ENCODE results near the gene PREX1.

The PREX1 gene

DNA sequence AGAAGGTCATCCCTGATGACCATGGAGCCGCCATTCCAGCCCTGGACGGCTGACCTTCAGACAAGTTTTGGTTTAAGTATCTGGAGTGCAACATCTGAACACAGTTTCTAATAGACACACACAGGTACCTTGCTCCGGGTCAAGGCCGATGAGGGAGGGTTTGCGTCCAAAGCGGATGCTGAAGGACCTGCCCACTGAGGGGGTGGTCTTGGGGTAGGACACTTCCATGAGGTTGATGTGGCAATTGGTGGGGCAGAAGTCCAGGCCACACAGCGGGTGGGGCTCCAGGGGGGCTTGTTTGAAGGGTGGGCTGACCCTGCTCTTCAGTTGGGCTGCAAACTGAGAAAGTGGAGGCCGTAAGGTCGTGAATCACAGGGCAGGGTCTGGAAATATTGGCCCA lies 177.9 kb downstream of the PREX1 start:
- Mint-ChIP-seq H3K27me3 (no peaks in the 10 kb centered on the region), H3K4me3 (no peak overlapping the region), H3K4me1 (no peaks in the 10 kb centered on the region), H3K9me3 (no peaks in the 10 kb centered on the region), H3K27ac (ENCODE audit: low read depth) (peak overlapping the region; percentile 35), H3K36me3 (ENCODE audit: insufficient read depth) (peaks cover 80% of the 10 kb centered on the region)
- ATAC-seq (replicated peaks; ENCODE audit: extremely low read depth, poor library complexity, severe bottlenecking): no peak
- no peak for DNase-seq (ENCODE audit: low spot score in 2 of 2)

DNA sequence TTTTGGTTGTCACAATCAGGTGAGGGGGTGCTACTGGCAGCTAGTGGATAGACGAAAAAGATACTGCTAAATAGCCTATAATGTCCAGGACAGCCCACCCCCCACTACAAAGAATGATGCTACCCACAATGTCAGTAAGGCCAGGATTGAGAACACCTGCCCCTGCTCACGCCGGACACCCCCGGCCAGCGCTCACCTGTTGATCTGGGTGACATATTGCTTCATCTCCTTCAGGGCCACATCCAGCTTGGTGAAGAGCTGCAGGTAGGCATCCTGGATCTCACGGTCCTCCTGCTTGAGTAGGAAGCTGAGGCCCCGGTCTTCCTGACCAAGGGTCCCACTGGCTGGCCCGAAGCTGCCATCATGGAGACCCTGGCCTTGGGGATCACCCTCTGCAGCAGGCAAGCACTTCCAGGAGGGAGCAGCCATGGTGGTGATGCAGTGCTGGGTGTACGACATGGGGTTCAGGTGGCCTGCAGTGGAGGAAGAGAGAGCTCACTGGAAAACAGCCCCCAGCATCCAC lies 178.6 kb downstream of the PREX1 start:
- H3K4me1 Mint-ChIP-seq: no peaks in the 10 kb centered on the region
- ATAC-seq (replicated peaks; ENCODE audit: extremely low read depth, poor library complexity, severe bottlenecking): no peak
- no peak for DNase-seq (ENCODE audit: low spot score in 2 of 2)
- H3K9me3 Mint-ChIP-seq: no peaks in the 10 kb centered on the region
- no peaks in the 10 kb centered on the region for H3K27me3 Mint-ChIP-seq
- no peak overlapping the region for H3K4me3 Mint-ChIP-seq
- H3K27ac Mint-ChIP-seq (ENCODE audit: low read depth): peak overlapping the region; percentile 49
- H3K36me3 Mint-ChIP-seq (ENCODE audit: insufficient read depth): peaks cover 81% of the 10 kb centered on the region

DNA sequence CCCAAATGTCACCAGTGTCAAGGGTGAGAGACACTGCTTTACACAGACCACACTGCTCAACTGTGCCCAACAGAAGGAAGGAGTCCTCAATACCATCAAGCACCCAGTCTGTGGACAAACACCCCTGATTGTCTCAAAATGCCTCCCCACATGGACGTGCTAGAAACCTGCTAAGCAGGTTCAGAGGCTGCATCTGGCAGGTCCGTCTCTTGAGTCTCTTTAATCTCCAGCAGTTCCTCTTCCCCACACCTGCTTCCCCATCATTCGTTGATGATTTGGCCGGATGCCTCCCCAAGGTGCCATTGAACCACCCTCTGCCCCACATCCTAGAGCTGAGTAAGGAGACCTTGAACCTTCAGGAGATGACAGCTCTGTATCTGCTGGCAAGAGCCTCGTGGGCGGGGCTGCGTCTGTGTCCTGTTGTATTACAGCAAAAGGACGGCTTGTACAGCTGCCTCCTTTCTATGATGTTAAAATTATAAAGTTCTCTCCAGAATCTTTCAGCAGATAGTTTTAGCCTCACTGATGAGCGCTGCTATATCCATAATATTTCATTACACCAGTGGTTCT lies 179.2 kb downstream of the PREX1 start:
- Mint-ChIP-seq H3K4me3 (no peak overlapping the region), H3K4me1 (no peaks in the 10 kb centered on the region), H3K27me3 (no peaks in the 10 kb centered on the region), H3K36me3 (ENCODE audit: insufficient read depth) (peaks cover 85% of the 10 kb centered on the region), H3K27ac (ENCODE audit: low read depth) (peak overlapping the region; percentile 49), H3K9me3 (no peaks in the 10 kb centered on the region)
- ATAC-seq (replicated peaks; ENCODE audit: extremely low read depth, poor library complexity, severe bottlenecking): no peak
- no peak for DNase-seq (ENCODE audit: low spot score in 2 of 2)

DNA sequence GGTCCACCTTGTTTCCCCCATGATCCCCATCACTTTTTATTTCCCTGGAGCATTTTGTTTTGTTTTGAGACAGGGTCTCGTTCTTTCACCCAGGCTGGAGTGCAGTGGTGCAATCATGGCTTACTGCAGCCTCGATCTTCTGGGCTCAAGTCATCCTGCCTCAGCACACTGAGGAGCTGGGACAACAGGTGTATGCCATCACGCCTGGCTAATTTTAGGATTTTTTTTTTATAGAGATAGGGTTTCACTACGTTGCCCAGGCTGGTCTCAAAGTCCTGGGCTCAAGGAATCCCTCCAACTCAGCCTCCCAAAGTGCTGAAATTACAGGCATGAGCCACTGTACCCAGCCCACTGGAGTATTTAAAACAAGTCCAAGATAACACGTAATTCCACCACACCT lies 179.9 kb downstream of the PREX1 start:
- ATAC-seq (replicated peaks; ENCODE audit: extremely low read depth, poor library complexity, severe bottlenecking) (no peak), DNase-seq (ENCODE audit: low spot score in 2 of 2) (no peak)
- Mint-ChIP-seq H3K36me3 (ENCODE audit: insufficient read depth) (peaks cover 85% of the 10 kb centered on the region), H3K9me3 (no peaks in the 10 kb centered on the region), H3K27me3 (no peaks in the 10 kb centered on the region), H3K4me1 (no peaks in the 10 kb centered on the region), H3K27ac (ENCODE audit: low read depth) (peak overlapping the region; percentile 49), H3K4me3 (no peak overlapping the region)

DNA sequence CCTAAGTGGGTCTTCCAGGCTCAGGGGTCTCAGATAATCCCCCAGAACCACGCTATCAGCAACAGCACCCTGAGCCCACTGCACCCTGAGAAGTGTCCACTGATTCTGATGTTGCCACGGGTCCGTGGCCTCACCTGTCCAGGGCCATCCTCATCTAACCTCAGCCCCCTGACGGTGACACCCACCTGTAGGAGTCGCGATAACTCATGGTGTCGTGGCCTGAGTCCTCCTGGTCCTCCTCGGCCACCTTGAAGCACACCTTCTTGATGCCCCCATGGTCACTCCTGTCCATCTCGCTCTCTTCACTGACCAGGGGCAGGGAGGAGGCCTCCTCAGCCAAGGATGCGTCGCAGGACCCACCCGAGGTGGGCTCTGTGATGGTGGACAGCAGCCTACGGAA lies 182.1 kb downstream of the PREX1 start:
- H3K4me1 Mint-ChIP-seq: no peaks in the 10 kb centered on the region
- no peak overlapping the region for H3K4me3 Mint-ChIP-seq
- H3K36me3 Mint-ChIP-seq (ENCODE audit: insufficient read depth): peaks cover 84% of the 10 kb centered on the region
- no peaks in the 10 kb centered on the region for H3K27me3 Mint-ChIP-seq
- DNase-seq (ENCODE audit: low spot score in 2 of 2): no peak
- peak overlapping the region; percentile 11 for H3K27ac Mint-ChIP-seq (ENCODE audit: low read depth)
- H3K9me3 Mint-ChIP-seq: no peaks in the 10 kb centered on the region
- no peak for ATAC-seq (replicated peaks; ENCODE audit: extremely low read depth, poor library complexity, severe bottlenecking)

DNA sequence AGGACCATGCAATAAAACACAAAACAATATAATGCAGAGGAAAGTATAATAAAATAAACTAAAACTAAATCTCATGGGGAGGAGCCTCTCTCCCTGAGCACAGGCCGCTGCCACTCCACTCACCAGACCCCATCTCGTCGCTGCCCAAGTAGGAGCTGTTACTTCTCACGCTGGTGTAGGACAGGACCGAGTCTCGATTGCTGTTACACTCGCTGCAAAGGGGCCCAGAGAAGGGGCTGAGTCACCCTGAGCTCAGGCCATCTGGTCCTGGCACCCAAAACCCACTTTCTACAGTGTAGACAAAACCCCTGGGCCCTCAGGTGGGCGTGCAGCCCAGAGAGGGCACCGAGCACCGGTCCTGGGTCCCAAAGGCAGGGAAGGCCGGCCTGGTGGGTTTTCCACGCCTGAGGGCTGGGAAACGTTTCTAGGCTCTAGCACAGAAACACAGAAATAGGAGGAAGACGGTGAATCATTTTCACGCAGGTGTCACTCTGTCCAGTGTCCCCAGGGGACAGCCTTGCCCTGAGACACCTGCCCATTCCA lies 183.4 kb downstream of the PREX1 start:
- H3K4me1 Mint-ChIP-seq: peaks cover 5% of the 10 kb centered on the region
- H3K36me3 Mint-ChIP-seq (ENCODE audit: insufficient read depth): peaks cover 82% of the 10 kb centered on the region
- no peaks in the 10 kb centered on the region for H3K9me3 Mint-ChIP-seq
- H3K27me3 Mint-ChIP-seq: no peaks in the 10 kb centered on the region
- ATAC-seq (replicated peaks; ENCODE audit: extremely low read depth, poor library complexity, severe bottlenecking) (no peak), DNase-seq (ENCODE audit: low spot score in 2 of 2) (no peak)
- H3K4me3 Mint-ChIP-seq: no peak overlapping the region
- peak overlapping the region; percentile 53 for H3K27ac Mint-ChIP-seq (ENCODE audit: low read depth)

DNA sequence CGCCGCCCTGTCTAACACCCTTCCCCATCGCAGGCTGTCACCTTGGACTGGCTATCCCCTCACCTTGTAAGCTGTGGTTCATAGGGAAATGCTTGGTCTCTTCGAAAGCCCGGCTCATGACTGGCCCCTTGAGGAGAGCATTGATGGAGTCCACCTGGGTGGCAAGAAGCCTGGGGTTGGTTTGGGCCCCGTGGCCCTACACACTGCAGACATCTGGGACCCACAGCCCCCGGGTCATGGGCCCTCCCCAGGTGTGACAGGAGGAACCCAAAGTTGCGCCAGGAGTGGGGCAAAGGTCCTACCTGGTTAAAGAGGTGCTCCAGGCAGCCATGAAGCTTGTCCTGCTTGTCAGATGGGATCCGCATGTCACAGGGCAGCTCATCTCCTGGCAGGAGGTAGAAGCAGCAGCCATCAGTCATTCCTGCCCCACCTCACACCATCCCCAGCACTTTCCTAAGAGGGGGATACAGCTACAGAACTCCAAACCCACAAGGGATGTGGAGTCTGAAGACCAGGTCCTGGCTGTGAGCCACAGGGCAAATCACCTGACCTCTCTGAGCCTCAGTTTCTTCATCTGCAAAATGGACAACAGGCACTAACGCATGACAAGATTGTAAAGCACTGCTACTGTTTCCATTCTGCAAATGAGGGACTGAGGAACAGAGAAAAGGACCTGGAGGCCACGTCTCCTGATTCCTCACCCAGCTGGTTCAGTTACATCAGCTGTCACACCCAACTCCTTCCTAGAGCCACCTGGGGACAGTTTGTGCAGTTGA lies 185.5 kb downstream of the PREX1 start:
- no peaks in the 10 kb centered on the region for H3K9me3 Mint-ChIP-seq
- H3K4me1 Mint-ChIP-seq: peaks cover 17% of the 10 kb centered on the region
- no peak for ATAC-seq (replicated peaks; ENCODE audit: extremely low read depth, poor library complexity, severe bottlenecking)
- H3K36me3 Mint-ChIP-seq (ENCODE audit: insufficient read depth): peaks cover 80% of the 10 kb centered on the region
- H3K4me3 Mint-ChIP-seq: no peak overlapping the region
- H3K27ac Mint-ChIP-seq (ENCODE audit: low read depth): peak overlapping the region; percentile 71
- no peak for DNase-seq (ENCODE audit: low spot score in 2 of 2)
- H3K27me3 Mint-ChIP-seq: no peaks in the 10 kb centered on the region

DNA sequence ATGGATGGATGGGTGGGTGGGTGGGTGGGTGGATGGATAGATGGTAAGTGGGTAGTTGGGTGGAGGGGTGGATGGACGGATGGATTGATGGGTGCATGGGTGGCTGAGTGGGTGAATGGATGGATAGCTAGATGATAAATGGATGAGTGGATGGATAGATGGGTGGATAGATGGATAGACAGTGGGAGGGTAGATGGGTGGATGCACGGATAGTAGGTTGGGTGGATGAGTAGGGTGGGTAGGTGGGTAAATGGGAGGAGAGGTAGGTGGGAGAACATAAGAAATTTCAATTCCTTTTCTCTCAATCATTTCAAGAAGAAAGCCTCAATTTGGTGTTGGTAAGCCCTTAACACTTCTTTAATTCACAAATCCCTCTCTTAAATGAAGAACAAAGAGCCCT lies 186.9 kb downstream of the PREX1 start:
- Mint-ChIP-seq H3K36me3 (ENCODE audit: insufficient read depth) (peaks cover 83% of the 10 kb centered on the region), H3K4me3 (no peak overlapping the region), H3K4me1 (peaks cover 17% of the 10 kb centered on the region), H3K27me3 (no peaks in the 10 kb centered on the region), H3K27ac (ENCODE audit: low read depth) (no peak overlapping the region), H3K9me3 (no peaks in the 10 kb centered on the region)
- ATAC-seq (replicated peaks; ENCODE audit: extremely low read depth, poor library complexity, severe bottlenecking) (no peak), DNase-seq (ENCODE audit: low spot score in 2 of 2) (no peak)

DNA sequence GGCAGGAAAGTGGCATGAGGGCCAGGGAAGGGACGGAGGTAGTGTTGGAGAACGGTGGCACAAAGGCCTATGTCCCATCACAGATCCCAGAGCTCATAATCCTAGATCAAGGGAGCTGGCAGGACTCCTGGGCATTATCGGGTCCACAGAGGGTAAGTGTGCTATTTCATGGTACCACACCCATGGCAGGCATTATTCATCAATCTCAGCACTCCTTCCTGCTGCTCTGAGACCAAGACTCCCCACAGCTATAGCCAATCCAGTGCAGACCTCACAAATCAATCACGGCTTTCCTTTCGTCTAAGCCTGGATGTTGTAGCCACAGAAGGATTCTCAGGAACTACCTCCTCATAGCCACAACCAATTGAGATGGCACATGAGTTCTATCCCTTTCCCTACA lies 187.9 kb downstream of the PREX1 start:
- Mint-ChIP-seq H3K36me3 (ENCODE audit: insufficient read depth) (peaks cover 79% of the 10 kb centered on the region), H3K4me3 (no peak overlapping the region), H3K27me3 (no peaks in the 10 kb centered on the region), H3K9me3 (no peaks in the 10 kb centered on the region), H3K4me1 (peaks cover 23% of the 10 kb centered on the region), H3K27ac (ENCODE audit: low read depth) (peak overlapping the region; percentile 38)
- DNase-seq (ENCODE audit: low spot score in 2 of 2) (no peak), ATAC-seq (replicated peaks; ENCODE audit: extremely low read depth, poor library complexity, severe bottlenecking) (no peak)

DNA sequence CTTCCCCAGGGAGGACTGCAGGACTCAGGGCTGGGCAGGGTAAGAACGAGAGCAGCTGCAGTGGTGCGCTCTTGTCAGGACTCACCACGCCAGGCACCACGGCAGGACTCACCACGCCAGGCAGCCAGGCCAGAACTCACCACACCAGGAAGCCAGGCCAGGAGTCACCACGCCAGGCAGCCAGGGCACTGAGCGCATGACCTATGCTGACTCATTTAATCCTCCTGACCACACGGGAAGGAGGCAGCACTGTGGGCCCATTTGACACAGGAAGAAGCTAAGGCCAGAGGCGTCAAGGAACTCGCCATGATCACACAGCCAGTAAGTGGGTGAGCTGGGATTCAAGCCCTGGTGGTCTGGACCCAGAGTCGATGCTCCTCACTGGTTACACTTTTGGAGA lies 189.3 kb downstream of the PREX1 start:
- Mint-ChIP-seq H3K9me3 (no peaks in the 10 kb centered on the region), H3K4me1 (peaks cover 23% of the 10 kb centered on the region), H3K27ac (ENCODE audit: low read depth) (peak overlapping the region; percentile 1), H3K36me3 (ENCODE audit: insufficient read depth) (peaks cover 76% of the 10 kb centered on the region), H3K4me3 (no peak overlapping the region), H3K27me3 (no peaks in the 10 kb centered on the region)
- no peak for DNase-seq (ENCODE audit: low spot score in 2 of 2)
- ATAC-seq (replicated peaks; ENCODE audit: extremely low read depth, poor library complexity, severe bottlenecking): no peak

DNA sequence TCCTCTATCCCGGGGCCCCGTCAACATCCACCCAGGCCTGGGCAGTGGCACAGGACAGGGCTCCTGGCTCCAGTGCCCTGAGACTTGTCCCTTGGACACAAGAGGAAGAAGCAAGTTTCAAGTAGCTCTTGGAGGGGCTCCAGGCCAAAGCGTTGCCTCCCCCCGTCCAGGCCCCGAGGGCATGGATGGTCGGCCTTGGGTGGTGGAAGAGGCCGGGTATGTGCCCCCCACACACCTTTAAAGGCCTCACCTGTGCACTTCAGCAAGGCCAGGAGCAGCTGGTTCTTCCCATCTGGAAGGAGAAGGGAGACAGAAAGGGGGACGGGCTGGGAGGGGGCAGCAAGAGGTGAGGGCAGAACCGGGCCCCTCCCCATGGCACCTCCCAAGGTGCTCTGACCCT lies 190.3 kb downstream of the PREX1 start:
- Mint-ChIP-seq H3K4me3 (no peak overlapping the region), H3K9me3 (no peaks in the 10 kb centered on the region), H3K27ac (ENCODE audit: low read depth) (no peak overlapping the region), H3K36me3 (ENCODE audit: insufficient read depth) (peaks cover 76% of the 10 kb centered on the region), H3K27me3 (no peaks in the 10 kb centered on the region), H3K4me1 (peaks cover 23% of the 10 kb centered on the region)
- no peak for DNase-seq (ENCODE audit: low spot score in 2 of 2)
- ATAC-seq (replicated peaks; ENCODE audit: extremely low read depth, poor library complexity, severe bottlenecking): no peak

DNA sequence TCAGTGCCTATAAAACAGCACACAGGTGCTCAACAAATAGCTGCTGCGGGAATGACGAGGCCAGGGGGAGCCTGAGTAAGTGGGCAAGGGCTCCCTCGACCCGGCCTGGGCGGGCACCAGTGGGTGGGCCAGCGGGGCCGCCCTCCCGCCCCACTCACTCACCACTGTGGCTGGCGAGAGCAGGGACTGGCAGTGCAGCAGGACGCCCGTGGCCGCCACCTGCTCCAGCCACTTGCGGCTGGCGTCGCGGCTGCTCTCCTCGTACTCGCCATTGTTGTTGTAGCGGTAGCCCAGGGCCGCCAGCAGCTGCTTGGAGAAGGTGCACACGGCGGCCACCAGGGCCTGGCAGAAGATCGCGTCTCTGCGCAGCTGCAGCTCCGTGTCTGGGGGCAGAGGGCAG lies 191.5 kb downstream of the PREX1 start:
- Mint-ChIP-seq H3K36me3 (ENCODE audit: insufficient read depth) (peaks cover 72% of the 10 kb centered on the region), H3K27ac (ENCODE audit: low read depth) (no peak overlapping the region)

DNA sequence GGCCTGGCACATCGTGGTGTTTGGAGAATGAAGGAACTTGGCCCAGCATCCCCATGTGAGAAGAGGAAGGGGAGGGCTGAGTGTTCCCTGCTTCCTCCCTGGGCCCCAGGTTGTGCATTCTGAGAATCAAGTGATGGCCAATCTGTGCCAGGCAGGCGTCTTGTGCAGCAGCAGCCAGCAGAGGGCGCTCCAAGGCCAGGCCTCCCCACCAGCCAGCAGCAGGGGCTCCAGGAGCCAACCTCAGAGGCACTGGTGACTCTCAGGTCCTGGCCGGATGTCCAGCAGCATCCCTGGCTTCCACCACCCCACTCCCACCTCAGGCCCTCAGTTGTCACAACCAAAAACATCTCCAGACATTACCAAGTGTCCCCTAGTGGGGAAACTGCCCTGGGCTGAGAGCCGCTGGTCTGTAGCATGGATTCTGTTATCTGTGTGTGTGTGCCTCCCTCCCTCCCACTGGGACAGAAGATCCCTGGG lies 192.0 kb downstream of the PREX1 start:
- Mint-ChIP-seq H3K36me3 (ENCODE audit: insufficient read depth) (peaks cover 72% of the 10 kb centered on the region), H3K4me3 (no peak overlapping the region), H3K27ac (ENCODE audit: low read depth) (peak overlapping the region; percentile 44), H3K9me3 (no peaks in the 10 kb centered on the region), H3K27me3 (no peaks in the 10 kb centered on the region), H3K4me1 (peaks cover 23% of the 10 kb centered on the region)
- DNase-seq (ENCODE audit: low spot score in 2 of 2) (peak; percentile 45 to 70), ATAC-seq (replicated peaks; ENCODE audit: extremely low read depth, poor library complexity, severe bottlenecking) (peak; percentile 66)

More for the DNA sequence above, 191.5 kb downstream of the PREX1 start:
- H3K4me3 Mint-ChIP-seq: no peak overlapping the region
- ATAC-seq (replicated peaks; ENCODE audit: extremely low read depth, poor library complexity, severe bottlenecking) (no peak), DNase-seq (ENCODE audit: low spot score in 2 of 2) (no peak)
- no peaks in the 10 kb centered on the region for H3K27me3 Mint-ChIP-seq
- peaks cover 23% of the 10 kb centered on the region for H3K4me1 Mint-ChIP-seq
- no peaks in the 10 kb centered on the region for H3K9me3 Mint-ChIP-seq
